Measurements from ENCODE around the gene RPUSD1. TPM values are rescaled to one million over a fixed set of nuclear protein-coding genes. Genes with fewer than 3 reads are reported as not detected.

The RPUSD1 gene
- total RNA-seq, 1 experiment from 2014 or later: 48.6 TPM

GRCh38 chr16:830107-830870 is 42.1 kb upstream of the RPUSD1 start:
- peaks cover 20% of the 10 kb centered on the region for H3K27me3 Mint-ChIP-seq (ENCODE audit: low read depth)
- peak overlapping the region in 1 of 3 experiments; percentile 49; a peak in 1 of 7 replicates for H3K27ac Mint-ChIP-seq
- H3K27ac ChIP-seq (ENCODE audit: insufficient read length, low read depth, low read length): no peak overlapping the region

More at GRCh38 chr16:830107-830870, 42.1 kb upstream of the RPUSD1 start:
- Histone ChIP-seq H3K9ac (ENCODE audit: extremely low read depth, insufficient read length, low read length) (no peak overlapping the region), H2BK12ac (ENCODE audit: insufficient read length, low read depth, low read length) (no peak overlapping the region), H4K20me1 (ENCODE audit: control insufficient read depth, insufficient read depth, insufficient read length) (no peaks in the 10 kb centered on the region), H2BK15ac (ENCODE audit: low read depth, low read length) (no peak overlapping the region), H2BK20ac (ENCODE audit: low read depth, low read length, poor library complexity, severe bottlenecking) (no peak overlapping the region), H3K18ac (ENCODE audit: insufficient read length, low read depth, low read length) (no peak overlapping the region), H2AK5ac (ENCODE audit: insufficient read length, low read length) (no peak overlapping the region), H4K8ac (replicated peaks; ENCODE audit: insufficient read length, low read depth, low read length) (no peak overlapping the region), H3K56ac (ENCODE audit: insufficient read length, low read depth, low read length) (no peak overlapping the region), H3T11ph (ENCODE audit: low read length) (no peak overlapping the region), H3K14ac (ENCODE audit: insufficient read depth, low read length) (no peak overlapping the region; the same call in 1 of the 2 replicates), H3K9me3 (ENCODE audit: control insufficient read depth, low read depth, low read length) (no peaks in the 10 kb centered on the region), H3K23me2 (ENCODE audit: insufficient read length, low read depth, low read length, poor library complexity, severe bottlenecking) (no peaks in the 10 kb centered on the region), H4K91ac (ENCODE audit: insufficient read length, low read depth, low read length) (no peak overlapping the region), H3K4me2 (ENCODE audit: insufficient read depth, insufficient read length, low read length) (no peak overlapping the region), H2BK5ac (ENCODE audit: insufficient read length, low read length) (no peak overlapping the region), H2BK120ac (ENCODE audit: low read depth, low read length, poor library complexity, severe bottlenecking) (no peak overlapping the region), H3K4ac (ENCODE audit: low read depth, low read length) (no peak overlapping the region), H3K27me3 (ENCODE audit: insufficient read depth, low read length) (no peaks in the 10 kb centered on the region), H2AFZ (ENCODE audit: low read length) (no peak overlapping the region), H3K79me2 (ENCODE audit: insufficient read depth, low read length) (no peaks in the 10 kb centered on the region), H3K23ac (ENCODE audit: insufficient read length, low read depth, low read length) (no peak overlapping the region), H4K5ac (ENCODE audit: insufficient read length, low read depth, low read length) (no peak overlapping the region), H3K4me1 (ENCODE audit: insufficient read depth, low read length) (no peaks in the 10 kb centered on the region), H3K79me1 (ENCODE audit: insufficient read depth, low read depth, low read length, poor library complexity, severe bottlenecking) (no peaks in the 10 kb centered on the region)
- TF ChIP-seq CTCF (conservative IDR thresholded peaks at IDR 0.05): no peak
- Mint-ChIP-seq H3K4me1 (peaks cover 6% of the 10 kb centered on the region in 2 experiments; a peak in 2 of 4 replicates), H3K9me3 (peaks cover 0 to 2% of the 10 kb centered on the region in 2 experiments; a peak in 2 of 5 replicates), H3K36me3 (ENCODE audit: insufficient read depth in 1 of 3, low read depth in 3 of 3) (no peaks in the 10 kb centered on the region; a peak in 1 of 7 replicates), H3K4me3 (peak overlapping the region in 1 of 2 experiments; percentile 6; a peak in 1 of 5 replicates)
- no peak for DNase-seq
- WGBS (ENCODE audit: extremely low coverage, insufficient read length, low lambda C conversion rate): no CpG with 5 or more reads among the region's 43 CpGs

Data from H9 (cell line).